ENCODE measurements around the gene ATM. TPM values are rescaled to one million over a fixed set of nuclear protein-coding genes. Genes with fewer than 3 reads are reported as not detected.
A peak's percentile ranks its signal among the peaks of the same experiment; 100 is the strongest.

Gene ATM
- total RNA-seq, 2 experiments from 2014 or later, result 227 to 242 TPM

DNA sequence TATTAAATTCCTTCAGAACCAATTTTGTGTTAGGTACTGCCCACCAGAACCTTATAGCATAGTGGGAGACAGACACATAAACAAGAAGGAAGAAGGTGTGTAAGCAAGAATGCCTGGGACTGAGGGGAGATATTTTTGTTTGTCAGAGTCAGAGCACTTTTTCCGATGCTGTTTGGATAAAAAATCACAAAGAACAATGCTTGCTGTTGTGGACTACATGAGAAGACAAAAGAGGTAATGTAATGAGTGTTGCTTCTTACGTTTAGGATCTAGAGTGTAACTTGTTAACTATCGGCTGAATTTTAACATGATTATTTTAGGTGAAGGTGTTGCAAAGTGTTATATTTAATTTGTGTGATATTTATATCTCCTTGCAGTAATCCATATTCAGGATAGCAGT is 84.9 kb downstream of the ATM start:
- peaks cover 6% of the 10 kb centered on the region for H3K4me1 Mint-ChIP-seq
- no peak for DNase-seq
- H3K4me3 Mint-ChIP-seq, result no peak overlapping the region
- H3K27me3 Mint-ChIP-seq, result no peaks in the 10 kb centered on the region
- H3K27ac Mint-ChIP-seq, result no peak overlapping the region
- ChIA-PET CTCF (no interaction called here), POLR2A (no interaction called here)
- peaks cover 61% of the 10 kb centered on the region for H3K36me3 Mint-ChIP-seq (ENCODE audit: low read depth)
- no peaks in the 10 kb centered on the region for H3K9me3 Mint-ChIP-seq

DNA sequence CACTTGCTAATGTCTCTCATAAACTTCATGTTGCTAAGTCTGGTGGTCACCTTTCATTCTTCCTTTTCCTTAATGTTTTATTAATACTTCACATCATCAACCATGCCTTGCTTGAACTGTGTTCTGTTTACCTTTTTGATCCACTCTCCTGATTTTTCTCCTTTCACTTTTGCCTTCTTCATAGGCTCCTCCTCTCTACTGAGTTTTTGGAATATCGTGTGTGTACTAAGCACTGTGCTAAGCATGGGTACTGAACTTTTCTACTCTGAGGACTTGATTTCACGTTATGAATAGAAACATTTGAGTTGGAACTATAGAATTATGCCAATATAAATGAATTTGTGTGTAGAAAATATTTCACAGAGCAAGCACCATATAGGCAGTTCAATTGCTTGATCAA is 90.6 kb downstream of the ATM start:
- H3K36me3 Mint-ChIP-seq (ENCODE audit: low read depth), result peaks cover 55% of the 10 kb centered on the region
- no peaks in the 10 kb centered on the region for H3K27me3 Mint-ChIP-seq
- peaks cover 7% of the 10 kb centered on the region for H3K4me1 Mint-ChIP-seq
- no peak for DNase-seq
- H3K4me3 Mint-ChIP-seq, result no peak overlapping the region
- CTCF ChIA-PET, result no interaction called here
- no peak overlapping the region for H3K27ac Mint-ChIP-seq
- no peaks in the 10 kb centered on the region for H3K9me3 Mint-ChIP-seq
- POLR2A ChIA-PET, result no interaction called here

GRCh38 chr11:108316061-108316460 is 93.2 kb downstream of the ATM start:
- Mint-ChIP-seq H3K9me3 (no peaks in the 10 kb centered on the region), H3K36me3 (ENCODE audit: low read depth) (peaks cover 58% of the 10 kb centered on the region), H3K4me3 (no peak overlapping the region), H3K27ac (peak overlapping the region; percentile 22), H3K27me3 (no peaks in the 10 kb centered on the region), H3K4me1 (peaks cover 5% of the 10 kb centered on the region)
- ChIA-PET POLR2A (no interaction called here), CTCF (no interaction called here)
- DNase-seq, result no peak

DNA sequence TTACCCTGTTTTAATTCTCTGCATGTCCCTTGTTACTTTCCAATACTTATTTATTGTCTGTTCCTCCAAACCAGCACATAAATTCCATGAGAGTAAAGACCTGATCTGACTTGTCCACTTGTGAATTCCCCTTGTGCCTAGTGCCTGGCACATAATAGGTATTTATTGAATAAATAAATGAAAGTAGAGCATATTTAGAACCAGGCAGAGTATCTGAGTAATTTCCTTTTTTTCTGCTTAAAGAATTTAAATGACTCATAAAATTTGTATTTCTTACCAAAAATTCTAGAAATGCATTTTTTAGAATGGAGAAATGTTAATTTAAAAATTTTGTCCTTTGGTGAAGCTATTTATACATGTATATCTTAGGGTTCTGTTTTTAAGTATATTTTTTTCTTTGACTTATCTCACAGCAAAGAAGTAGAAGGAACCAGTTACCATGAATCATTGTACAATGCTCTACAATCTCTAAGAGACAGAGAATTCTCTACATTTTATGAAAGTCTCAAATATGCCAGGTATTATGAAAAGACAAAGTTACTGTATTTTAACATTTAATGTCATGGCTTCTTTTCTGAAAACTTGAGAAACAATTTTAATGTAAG is 96.8 kb downstream of the ATM start:
- H3K4me3 Mint-ChIP-seq, result no peak overlapping the region
- no peaks in the 10 kb centered on the region for H3K4me1 Mint-ChIP-seq
- peaks cover 58% of the 10 kb centered on the region for H3K36me3 Mint-ChIP-seq (ENCODE audit: low read depth)
- no peak for DNase-seq
- H3K27ac Mint-ChIP-seq, result peak overlapping the region; percentile 9
- ChIA-PET CTCF (no interaction called here), POLR2A (no interaction called here)
- H3K9me3 Mint-ChIP-seq, result no peaks in the 10 kb centered on the region
- H3K27me3 Mint-ChIP-seq, result no peaks in the 10 kb centered on the region

DNA sequence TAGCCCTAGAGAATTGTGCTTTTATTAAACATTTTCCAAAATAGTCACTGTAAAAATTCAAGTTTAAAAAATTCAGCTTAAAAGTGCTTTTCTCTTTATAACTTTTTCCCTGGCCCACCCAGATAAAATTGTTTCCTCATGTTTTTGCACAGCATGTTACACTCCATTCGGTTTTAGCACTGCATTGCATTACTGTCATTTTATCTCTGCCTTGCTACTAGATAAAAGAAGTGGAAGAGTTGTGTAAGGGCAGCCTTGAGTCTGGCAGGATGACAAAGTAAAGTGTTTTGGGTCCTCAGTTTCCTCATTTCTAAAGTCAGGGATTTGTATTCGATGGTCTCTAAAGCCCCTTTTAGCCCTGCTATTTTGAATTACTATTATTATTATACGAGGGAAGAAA is 99.8 kb downstream of the ATM start:
- no peak overlapping the region for H3K27ac Mint-ChIP-seq
- H3K36me3 Mint-ChIP-seq (ENCODE audit: low read depth), result peaks cover 57% of the 10 kb centered on the region
- POLR2A ChIA-PET, result no interaction called here
- H3K27me3 Mint-ChIP-seq, result no peaks in the 10 kb centered on the region
- no peak overlapping the region for H3K4me3 Mint-ChIP-seq
- DNase-seq, result no peak
- no peaks in the 10 kb centered on the region for H3K4me1 Mint-ChIP-seq
- CTCF ChIA-PET, result no interaction called here
- no peaks in the 10 kb centered on the region for H3K9me3 Mint-ChIP-seq

GRCh38 chr11:108324587-108324986 is 101.7 kb downstream of the ATM start:
- H3K4me3 Mint-ChIP-seq, result no peak overlapping the region
- H3K4me1 Mint-ChIP-seq, result no peaks in the 10 kb centered on the region
- ChIA-PET POLR2A (no interaction called here), CTCF (interaction anchor here (0.7 kb wide), 1 partner anchor 398 kb away, joined by 3 read pairs; no protein-coding TSS in a partner anchor)
- H3K36me3 Mint-ChIP-seq (ENCODE audit: low read depth), result peaks cover 56% of the 10 kb centered on the region
- H3K9me3 Mint-ChIP-seq, result no peaks in the 10 kb centered on the region
- H3K27ac Mint-ChIP-seq, result no peak overlapping the region
- no peaks in the 10 kb centered on the region for H3K27me3 Mint-ChIP-seq
- no peak for DNase-seq

DNA sequence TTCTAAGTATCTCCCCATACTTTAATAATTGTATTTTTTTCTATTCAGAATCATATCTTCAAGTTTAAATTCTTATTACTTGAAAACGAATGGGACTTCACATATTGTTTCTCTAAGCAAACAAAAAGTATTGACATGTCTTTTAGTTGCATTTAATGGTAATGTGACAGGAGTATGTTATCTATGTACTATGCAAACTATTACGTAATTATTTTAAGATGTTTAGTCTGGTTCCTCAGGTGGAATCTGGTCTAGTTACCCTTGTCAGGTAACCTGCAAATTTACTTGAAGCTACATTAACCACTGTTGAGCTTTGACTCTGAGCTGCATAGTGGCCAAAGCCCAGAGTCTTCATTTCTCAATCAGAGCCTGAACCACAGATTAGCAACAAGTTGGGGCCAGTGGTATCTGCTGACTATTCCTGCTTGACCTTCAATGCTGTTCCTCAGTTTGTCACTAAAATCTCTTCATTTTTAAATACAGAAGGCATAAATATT is 110.6 kb downstream of the ATM start:
- no peak for DNase-seq
- H3K9me3 Mint-ChIP-seq, result no peaks in the 10 kb centered on the region
- H3K4me3 Mint-ChIP-seq, result no peak overlapping the region
- no peaks in the 10 kb centered on the region for H3K4me1 Mint-ChIP-seq
- POLR2A ChIA-PET, result no interaction called here
- H3K27me3 Mint-ChIP-seq, result no peaks in the 10 kb centered on the region
- CTCF ChIA-PET, result interaction anchor here (0.9 kb wide), 1 partner anchor 9 kb away, joined by 3 read pairs; no protein-coding TSS in a partner anchor
- no peak overlapping the region for H3K27ac Mint-ChIP-seq
- H3K36me3 Mint-ChIP-seq (ENCODE audit: low read depth), result peaks cover 65% of the 10 kb centered on the region

DNA sequence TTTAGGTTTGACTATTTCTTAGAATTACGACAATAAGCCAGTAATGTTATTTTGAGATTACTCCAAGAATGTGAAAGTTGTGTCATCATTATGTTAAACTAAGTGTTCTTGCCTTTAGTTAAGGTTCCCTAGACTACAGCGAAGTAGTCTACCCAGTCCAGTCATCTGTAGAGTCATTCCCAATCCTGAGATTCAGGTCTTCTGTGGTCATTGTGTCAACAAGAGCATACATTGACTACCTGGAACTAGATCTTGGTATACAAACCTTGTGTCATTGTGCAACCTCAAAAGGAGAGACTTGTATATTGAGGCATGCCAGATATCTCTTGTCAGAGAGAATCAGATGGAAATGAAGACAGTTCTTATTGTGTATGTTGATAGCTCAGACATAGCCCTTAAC is 115.9 kb downstream of the ATM start:
- Mint-ChIP-seq H3K27ac (no peak overlapping the region), H3K9me3 (no peaks in the 10 kb centered on the region), H3K36me3 (ENCODE audit: low read depth) (peaks cover 52% of the 10 kb centered on the region), H3K4me1 (peaks cover 2% of the 10 kb centered on the region), H3K27me3 (no peaks in the 10 kb centered on the region), H3K4me3 (no peak overlapping the region)
- no peak for DNase-seq
- ChIA-PET CTCF (interaction anchor here (0.6 to 1.3 kb wide), 2 partner anchors 18 to 529 kb away, joined by 3 read pairs; no protein-coding TSS in a partner anchor), POLR2A (no interaction called here)

DNA sequence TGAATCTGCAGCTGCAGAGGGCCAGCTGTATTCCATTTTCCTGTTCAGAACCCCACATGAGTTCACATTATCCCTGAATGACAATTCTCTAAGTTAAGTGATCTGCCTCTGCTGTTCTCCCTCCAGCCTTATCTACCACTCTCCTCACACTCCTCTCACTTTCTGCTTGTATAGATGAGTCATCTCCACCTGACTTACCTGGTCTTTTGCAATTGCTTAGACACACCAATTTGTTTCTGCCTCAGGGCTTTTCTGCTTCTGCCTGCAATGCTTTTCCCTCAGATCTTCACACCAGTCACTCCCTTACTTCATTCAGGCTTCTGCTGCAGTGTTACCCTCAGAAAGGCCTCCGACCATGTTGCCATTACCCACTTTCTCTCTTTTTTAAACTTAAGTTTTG is 118.1 kb downstream of the ATM start:
- Mint-ChIP-seq H3K36me3 (ENCODE audit: low read depth) (peaks cover 52% of the 10 kb centered on the region), H3K27me3 (no peaks in the 10 kb centered on the region), H3K27ac (no peak overlapping the region), H3K4me1 (peaks cover 6% of the 10 kb centered on the region), H3K9me3 (no peaks in the 10 kb centered on the region), H3K4me3 (no peak overlapping the region)
- POLR2A ChIA-PET, result no interaction called here
- CTCF ChIA-PET, result no interaction called here
- no peak for DNase-seq

DNA sequence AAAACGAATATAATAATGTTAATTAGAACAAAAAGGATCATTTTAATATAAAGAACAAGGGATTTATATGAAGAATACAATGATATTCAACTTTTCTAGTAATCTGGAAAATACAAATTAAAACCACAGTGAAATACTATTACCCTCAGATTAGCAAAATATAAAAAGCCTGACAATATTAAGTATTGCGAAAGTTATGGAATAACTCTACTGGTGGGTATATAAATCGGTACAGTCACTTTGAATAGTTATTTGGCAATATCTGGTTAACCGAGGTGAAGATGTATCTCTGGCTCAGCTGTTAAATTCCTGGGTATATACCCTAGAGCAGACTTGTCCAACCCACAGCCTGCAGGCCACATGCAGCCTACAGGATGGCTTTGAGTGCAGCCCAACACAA is 118.8 kb downstream of the ATM start:
- Mint-ChIP-seq H3K27me3 (no peaks in the 10 kb centered on the region), H3K27ac (no peak overlapping the region), H3K4me3 (no peak overlapping the region), H3K9me3 (no peaks in the 10 kb centered on the region), H3K36me3 (ENCODE audit: low read depth) (peaks cover 50% of the 10 kb centered on the region), H3K4me1 (peaks cover 6% of the 10 kb centered on the region)
- POLR2A ChIA-PET, result no interaction called here
- no peak for DNase-seq
- CTCF ChIA-PET, result interaction anchor here (0.5 to 1.2 kb wide), 2 partner anchors 8 to 35 kb away, joined by 3 to 4 read pairs; no protein-coding TSS in a partner anchor

DNA sequence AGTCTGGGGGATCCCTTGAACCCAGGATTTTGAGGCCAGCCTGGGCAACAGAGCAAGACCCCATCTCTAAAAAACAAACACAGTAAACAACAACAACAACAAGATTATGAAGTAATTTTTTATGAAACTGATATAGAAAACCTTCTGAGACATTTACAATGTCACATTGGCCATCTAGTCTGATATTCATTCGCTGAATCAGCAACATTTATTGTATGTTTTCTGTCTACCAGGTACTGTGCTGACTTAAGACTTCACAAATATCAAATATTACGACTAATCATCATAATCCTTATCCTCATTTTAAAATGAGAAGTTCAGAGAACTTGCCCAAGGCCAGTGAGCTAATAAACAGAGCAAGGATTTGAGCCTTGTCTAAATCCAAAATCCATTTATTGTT is 120.8 kb downstream of the ATM start:
- H3K9me3 Mint-ChIP-seq, result no peaks in the 10 kb centered on the region
- DNase-seq, result no peak
- H3K4me1 Mint-ChIP-seq, result peaks cover 6% of the 10 kb centered on the region
- peaks cover 47% of the 10 kb centered on the region for H3K36me3 Mint-ChIP-seq (ENCODE audit: low read depth)
- no peak overlapping the region for H3K4me3 Mint-ChIP-seq
- H3K27me3 Mint-ChIP-seq, result no peaks in the 10 kb centered on the region
- POLR2A ChIA-PET, result no interaction called here
- CTCF ChIA-PET, result no interaction called here
- no peak overlapping the region for H3K27ac Mint-ChIP-seq

DNA sequence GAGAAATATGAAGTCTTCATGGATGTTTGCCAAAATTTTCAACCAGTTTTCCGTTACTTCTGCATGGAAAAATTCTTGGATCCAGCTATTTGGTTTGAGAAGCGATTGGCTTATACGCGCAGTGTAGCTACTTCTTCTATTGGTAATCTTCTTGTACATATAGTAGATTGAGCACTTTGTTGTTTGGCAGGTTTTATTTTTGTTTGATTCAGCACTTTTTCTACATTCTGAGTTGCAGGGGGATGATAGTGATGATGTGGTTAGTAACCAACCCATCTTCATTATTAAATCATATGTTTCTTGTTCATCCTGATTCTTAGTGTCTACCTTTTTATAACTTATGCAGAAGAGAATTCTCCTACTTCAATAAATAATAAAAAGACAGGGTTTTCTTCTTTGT is 122.9 kb downstream of the ATM start:
- no peaks in the 10 kb centered on the region for H3K27me3 Mint-ChIP-seq
- no peak overlapping the region for H3K4me3 Mint-ChIP-seq
- no peak for DNase-seq
- peak overlapping the region; percentile 2 for H3K27ac Mint-ChIP-seq
- no peaks in the 10 kb centered on the region for H3K9me3 Mint-ChIP-seq
- ChIA-PET CTCF (no interaction called here), POLR2A (no interaction called here)
- peaks cover 54% of the 10 kb centered on the region for H3K36me3 Mint-ChIP-seq (ENCODE audit: low read depth)
- peaks cover 3% of the 10 kb centered on the region for H3K4me1 Mint-ChIP-seq

GRCh38 chr11:108346451-108346850 is 123.6 kb downstream of the ATM start:
- DNase-seq, result no peak
- ChIA-PET CTCF (no interaction called here), POLR2A (no interaction called here)
- Mint-ChIP-seq H3K36me3 (ENCODE audit: low read depth) (peaks cover 56% of the 10 kb centered on the region), H3K4me1 (peaks cover 3% of the 10 kb centered on the region), H3K9me3 (no peaks in the 10 kb centered on the region), H3K27me3 (no peaks in the 10 kb centered on the region), H3K4me3 (no peak overlapping the region), H3K27ac (no peak overlapping the region)

GRCh38 chr11:108351468-108351867 is 128.6 kb downstream of the ATM start:
- Mint-ChIP-seq H3K4me1 (no peaks in the 10 kb centered on the region), H3K27me3 (no peaks in the 10 kb centered on the region), H3K27ac (no peak overlapping the region), H3K4me3 (no peak overlapping the region), H3K36me3 (ENCODE audit: low read depth) (peaks cover 68% of the 10 kb centered on the region), H3K9me3 (peaks cover 2% of the 10 kb centered on the region)
- ChIA-PET CTCF (no interaction called here), POLR2A (no interaction called here)
- no peak for DNase-seq

All from activated CD4-positive, alpha-beta T cell treated with anti-CD3 and anti-CD28 coated beads, Interleukin-2, amount 10 ng/mL, durations not matched to agents 7 days and 5 days (primary cell).